ENCODE data around the gene ADAM19.

DNA sequence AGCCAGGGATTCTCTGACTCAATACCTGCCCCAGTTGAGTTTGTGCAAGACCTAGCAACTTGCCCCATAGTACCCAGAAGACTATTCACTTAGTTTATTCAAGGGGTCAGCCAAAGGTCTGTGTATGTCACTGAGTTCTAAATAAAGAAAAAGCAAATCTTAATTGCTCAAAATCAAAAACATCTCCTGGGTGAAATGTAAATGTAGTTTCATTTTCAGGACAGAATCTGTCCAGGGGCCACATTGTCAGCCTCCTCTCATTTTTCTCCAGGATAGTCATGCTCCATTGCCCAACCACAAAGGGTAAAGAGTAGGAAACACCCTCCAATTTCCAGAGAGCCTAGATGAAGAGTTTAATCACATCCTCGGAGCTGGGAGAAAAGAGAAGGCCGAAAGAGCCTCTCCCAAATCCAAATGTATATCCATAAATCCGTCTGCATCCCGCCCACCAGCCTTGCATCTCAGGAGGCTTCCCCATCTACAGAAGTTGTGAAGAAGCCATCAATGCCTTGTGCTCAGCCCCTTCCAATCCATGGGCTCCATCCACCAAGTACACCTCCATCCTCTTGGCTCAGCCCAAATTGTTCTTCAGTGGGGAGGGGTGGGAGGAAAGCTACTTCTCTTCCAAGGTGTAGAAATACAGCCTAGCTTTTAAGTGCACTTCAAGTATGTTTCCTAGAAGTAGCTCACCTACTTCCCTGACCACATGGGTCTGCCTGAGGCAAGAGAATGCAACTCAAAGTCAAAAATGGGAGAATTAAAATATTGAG lies 26.9 kb downstream of the ADAM19 start:
- TF ChIP-seq, protein P1, sequence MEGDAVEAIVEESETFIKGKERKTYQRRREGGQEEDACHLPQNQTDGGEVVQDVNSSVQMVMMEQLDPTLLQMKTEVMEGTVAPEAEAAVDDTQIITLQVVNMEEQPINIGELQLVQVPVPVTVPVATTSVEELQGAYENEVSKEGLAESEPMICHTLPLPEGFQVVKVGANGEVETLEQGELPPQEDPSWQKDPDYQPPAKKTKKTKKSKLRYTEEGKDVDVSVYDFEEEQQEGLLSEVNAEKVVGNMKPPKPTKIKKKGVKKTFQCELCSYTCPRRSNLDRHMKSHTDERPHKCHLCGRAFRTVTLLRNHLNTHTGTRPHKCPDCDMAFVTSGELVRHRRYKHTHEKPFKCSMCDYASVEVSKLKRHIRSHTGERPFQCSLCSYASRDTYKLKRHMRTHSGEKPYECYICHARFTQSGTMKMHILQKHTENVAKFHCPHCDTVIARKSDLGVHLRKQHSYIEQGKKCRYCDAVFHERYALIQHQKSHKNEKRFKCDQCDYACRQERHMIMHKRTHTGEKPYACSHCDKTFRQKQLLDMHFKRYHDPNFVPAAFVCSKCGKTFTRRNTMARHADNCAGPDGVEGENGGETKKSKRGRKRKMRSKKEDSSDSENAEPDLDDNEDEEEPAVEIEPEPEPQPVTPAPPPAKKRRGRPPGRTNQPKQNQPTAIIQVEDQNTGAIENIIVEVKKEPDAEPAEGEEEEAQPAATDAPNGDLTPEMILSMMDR (IDR thresholded peaks at IDR 0.05), result no peak
- TF ChIP-seq POLR2A (IDR thresholded peaks at IDR 0.05), result no peak
